ENCODE data around the gene TEKT2.

Gene TEKT2

DNA sequence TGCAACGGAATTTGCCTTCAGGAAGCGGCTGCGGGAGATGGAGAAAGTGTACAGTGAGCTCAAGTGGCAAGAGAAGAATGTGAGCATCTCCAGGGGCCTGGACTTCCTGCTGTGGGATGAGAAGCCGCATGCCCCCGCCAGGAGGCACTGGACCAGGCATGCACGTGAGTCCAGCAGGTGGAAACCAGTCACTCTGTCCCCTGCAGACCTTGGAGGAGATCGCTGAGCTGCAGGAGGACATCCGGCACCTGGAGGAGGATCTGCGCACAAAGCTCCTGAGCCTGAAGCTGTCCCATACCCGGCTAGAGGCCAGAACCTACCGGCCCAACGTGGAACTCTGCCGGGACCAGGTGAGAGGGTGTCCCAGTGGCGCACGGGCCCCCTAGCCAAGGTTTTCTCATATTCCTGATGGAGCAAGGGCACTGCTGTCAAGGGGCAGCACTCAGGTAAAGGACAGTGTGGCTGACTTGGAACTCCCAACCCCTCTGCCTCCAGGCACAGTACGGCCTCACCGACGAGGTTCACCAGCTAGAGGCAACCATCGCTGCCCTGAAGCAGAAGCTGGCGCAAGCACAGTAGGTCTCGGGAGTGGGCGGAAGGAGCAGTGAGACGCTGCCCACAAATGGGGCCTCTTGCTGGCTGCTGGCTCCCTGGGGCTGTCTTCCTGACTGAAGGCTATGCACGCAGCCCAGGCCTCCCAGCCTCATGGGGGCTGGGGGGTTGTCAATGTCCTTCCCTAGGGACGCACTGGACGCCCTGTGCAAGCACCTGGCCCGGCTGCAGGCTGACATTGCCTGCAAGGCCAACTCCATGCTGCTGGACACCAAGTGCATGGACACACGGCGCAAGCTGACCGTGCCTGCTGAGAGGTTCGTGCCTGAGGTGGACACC lies 3.6 kb downstream of the TEKT2 start:
- no peak for DNase-seq (ENCODE audit: low read depth)

DNA sequence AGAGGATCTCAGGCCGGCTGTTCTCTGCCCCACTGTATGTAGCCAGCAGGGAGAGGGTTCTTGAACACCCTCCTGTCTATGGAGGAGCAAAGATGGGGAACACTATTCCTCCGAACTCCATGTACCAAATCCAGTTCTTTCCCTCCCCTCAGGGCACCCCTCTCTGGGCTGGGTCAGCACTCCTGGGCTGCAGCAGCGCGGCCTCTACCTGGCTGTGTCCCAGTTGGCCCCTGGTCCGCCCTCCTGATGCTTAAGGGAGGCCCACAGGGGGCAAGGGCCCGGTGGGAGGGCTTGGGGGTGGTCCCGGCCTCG lies 4.3 kb downstream of the TEKT2 start:
- no peak for DNase-seq (ENCODE audit: low read depth)

DNA sequence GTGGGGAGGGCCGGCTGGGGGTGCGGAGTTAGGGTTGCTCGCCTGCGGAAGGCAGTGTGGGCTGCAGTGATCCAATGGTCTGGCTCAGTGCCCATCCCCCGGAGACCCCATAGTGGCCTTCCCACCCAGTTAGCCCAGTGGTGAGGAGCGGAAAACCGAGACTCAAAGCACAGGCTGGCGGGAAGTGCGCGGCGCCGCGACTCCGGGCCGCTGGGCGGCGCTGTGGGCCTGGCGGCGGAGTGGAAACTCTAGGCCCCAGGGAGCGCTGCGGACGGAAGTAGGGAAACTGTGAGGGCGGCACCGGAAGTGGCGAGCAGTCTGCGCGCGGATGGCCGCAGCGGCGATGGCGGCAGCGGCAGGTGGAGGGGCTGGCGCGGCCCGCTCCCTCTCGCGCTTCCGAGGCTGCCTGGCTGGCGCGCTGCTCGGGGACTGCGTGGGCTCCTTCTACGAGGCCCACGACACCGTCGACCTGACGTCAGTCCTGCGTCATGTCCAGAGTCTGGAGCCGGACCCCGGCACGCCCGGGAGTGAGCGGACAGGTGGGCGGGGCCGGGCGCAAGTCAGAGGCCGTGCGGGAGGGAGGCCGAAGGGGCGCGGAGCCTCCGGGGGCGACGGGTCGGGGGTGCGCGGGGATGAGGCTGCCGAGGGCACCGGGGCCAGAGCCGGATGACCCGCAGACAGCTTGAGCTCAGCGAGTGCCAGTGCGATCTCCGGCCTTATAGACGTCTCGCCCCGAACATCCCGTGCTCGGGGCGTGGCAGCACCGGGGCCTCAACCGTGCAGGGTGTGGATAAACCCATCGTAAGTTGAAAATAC lies 4.9 kb downstream of the TEKT2 start, which contains the start of gene ADPRS:
Gene ADPRS, plus strand, starts transcription at position 316 of the 816 bp plus-strand sequence. Its CDS starts 13 bp downstream, at position 329.
- peak; percentile 70 for DNase-seq (ENCODE audit: low read depth)

DNA sequence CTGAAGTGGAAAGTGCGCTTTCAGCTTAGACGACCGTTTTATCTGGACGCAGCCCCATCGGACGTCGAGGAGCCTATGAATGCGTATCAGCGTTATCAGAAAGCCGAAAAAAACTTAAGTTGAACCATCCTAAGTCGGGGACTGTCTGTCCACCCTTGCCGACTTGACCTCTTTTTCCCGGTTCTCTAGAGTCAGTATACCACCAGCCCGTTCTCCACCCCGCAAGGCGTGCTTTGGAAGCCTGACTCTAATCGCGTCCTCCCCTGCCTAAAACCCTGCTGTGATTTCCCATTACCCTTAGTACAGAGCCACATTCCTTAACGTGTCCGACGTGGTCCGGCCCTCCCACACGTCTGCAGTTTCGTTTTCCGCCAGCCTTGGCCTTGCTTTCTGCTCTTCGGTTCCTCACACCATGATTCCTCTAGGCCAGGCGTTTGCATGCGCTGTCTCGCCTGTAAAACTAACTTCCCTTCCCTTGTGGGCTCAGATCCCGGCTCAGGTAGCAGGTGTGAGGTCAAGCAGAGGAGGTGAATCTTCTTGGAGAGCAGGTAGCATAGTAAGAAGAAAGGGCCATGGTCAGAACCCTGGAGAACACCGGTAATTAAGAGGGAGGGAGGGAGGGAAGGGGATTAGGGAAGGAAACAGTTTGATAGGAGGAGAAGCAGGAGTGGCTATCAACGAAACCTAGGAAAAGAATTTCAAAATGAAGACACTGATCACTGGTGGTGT lies 5.7 kb downstream of the TEKT2 start:
- no peak for DNase-seq (ENCODE audit: low read depth)

DNA sequence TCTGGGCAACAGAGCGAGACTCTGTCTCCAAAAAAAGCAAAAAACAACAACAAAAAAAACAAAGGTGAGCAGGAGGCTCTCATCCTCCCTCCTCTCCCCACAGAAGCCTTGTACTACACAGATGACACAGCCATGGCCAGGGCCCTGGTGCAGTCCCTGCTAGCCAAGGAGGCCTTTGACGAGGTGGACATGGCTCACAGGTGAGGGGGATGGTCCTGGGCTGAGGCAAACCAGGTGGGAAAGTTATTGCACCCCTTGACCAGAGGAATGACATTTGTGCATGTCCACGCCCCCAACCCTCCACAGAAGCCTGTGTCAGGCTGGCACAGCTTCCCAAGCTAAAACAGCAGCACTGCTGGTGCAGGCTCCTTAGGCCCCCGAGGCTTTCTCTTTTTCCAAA lies 7.2 kb downstream of the TEKT2 start:
- no peak for DNase-seq (ENCODE audit: low read depth)

DNA sequence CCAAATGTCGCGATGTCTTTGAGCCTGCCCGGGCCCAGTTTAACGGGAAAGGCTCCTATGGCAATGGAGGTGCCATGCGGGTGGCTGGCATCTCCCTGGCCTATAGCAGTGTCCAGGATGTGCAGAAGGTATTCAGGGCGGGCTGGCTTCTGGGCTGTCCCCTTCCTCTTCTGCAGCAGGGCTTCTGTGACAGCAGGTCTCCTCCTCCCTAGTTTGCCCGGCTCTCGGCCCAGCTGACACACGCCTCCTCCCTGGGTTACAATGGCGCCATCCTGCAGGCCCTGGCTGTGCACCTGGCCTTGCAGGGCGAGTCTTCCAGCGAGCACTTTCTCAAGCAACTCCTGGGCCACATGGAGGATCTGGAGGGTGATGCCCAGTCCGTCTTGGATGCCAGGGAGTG lies 7.8 kb downstream of the TEKT2 start:
- DNase-seq (ENCODE audit: low read depth): no peak

DNA sequence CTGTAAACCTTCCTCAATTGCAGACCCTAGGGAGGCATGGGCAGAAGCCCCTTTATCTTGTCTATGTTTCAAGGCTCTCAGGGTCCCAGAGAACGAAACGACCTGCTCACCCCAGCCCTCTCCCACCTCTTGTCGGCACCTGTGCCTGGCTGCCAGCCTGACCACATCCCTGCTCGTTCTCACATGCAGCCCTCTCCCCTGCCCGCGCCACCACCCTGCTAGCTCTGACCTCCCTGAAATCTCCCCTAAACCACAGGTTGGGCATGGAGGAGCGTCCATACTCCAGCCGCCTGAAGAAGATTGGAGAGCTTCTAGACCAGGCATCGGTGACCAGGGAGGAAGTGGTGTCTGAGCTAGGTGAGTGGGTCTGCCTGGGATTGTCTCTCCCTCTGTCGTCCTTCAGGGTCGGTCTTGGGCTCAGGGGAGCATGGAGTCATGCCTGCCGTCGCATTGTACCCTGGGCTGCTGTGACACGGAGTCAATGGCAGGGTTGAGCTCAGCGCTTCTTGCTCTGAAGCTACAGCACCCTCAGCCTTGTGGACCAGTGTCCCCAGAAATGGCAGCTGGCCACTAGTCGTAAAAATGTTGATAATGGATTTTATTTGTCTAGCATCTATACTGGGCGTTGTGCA lies 8.4 kb downstream of the TEKT2 start:
- DNase-seq (ENCODE audit: low read depth): no peak

DNA sequence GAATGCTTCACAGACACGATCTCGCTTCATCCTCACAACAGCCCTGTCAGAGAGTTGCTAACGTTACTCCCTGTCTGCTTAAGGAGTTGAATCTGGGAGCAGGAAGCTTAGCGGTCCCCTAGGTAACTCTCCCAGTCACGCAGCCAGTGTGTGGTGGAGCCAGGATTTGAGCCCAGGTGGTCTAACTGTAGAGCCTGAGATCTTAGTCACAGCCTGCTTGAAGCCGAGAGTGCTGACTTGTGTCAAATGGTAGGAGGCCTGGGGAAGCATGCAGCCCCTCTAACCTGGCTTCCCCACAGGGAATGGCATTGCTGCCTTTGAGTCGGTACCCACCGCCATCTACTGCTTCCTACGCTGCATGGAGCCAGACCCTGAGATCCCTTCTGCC lies 8.9 kb downstream of the TEKT2 start:
- no peak for DNase-seq (ENCODE audit: low read depth)

DNA sequence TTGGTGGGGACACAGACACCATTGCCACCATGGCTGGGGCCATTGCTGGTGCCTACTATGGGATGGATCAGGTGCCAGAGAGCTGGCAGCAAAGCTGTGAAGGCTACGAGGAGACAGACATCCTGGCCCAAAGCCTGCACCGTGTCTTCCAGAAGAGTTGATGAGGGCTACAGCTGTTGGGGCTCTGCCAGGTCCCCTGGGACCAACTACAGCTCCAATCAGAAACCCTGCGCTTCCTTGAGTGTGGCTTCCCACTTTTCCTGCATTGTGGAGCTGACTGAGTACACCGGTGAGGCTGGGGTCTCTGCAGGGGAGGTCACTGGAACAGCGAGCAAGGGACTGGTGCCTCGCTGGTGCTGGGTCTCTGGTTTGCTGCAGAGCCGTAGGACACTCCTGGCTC lies 9.3 kb downstream of the TEKT2 start:
- DNase-seq (ENCODE audit: low read depth): no peak

DNA sequence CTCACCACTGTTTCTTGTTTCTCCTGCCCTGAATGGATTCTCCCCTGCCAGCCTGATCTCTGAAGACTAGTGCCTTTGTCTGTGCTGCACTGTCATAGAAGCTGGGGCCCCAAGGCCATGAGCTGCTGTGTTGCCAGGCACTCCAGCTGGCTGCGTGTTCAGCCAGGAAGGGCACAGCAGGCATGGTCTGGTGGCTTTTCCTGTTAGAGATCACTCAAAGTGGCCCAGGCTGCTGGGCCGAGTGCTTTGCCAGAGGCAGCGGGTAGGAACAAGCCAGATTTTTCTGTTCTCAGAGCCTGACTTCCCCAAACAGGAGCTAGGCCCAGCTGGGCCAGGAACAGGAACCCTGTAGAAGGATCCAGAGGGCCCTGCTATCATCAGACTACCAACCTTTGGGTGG lies 10.0 kb downstream of the TEKT2 start:
- no peak for DNase-seq (ENCODE audit: low read depth)

DNA sequence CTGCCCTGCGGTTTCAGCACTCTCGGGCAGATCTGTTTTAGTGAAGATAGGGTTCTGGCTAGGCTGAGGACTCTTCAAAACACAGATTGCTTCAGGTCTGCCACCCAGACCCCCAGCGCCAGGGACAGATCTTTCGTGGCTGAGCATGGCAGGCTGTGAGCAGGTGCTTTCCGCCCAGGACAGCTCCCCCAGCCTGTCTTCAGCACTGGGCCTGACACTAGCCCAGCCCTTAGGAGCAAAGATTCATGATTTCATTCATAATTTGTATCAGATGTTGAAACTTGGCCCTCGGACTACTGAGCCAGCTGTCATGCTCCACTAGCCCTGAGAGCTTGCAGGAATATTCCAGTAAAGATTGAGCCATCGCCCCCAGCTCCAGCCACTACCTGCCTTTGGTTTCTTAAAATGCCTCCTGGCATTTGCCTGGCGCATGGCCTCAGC lies 10.7 kb downstream of the TEKT2 start:
- DNase-seq (ENCODE audit: low read depth): no peak

DNA sequence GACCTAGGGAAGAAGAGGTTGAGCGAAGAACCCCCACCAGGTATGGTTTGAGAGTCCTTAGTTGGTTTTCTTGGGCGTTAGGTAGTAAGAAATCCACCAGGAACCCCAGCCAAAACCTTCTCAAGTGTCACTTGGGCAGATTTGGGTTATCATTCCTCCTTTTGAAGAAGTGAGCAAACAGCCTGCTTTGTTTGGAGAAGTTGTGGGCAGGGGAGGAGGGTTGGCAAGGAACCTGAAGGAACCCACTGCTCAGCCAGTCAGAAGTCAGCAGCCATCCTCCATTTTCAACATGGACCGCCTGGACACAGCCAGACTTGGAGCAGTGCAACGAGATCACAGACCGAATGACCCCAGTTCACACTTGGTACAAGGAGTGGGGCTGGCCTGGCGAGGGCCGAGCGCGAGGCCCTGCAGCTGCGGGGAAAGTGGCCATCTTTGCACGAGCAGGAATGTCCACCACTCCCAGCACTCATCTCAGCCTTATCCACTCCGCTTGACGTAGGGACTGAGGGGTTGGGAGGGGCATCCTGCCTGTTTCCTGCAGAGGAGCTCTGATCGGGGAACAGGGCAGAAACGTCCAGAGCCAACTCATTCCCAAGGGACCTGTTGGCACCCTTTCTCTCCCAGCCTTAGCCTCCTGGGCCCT lies 12.0 kb downstream of the TEKT2 start:
- DNase-seq (ENCODE audit: low read depth): no peak

DNA sequence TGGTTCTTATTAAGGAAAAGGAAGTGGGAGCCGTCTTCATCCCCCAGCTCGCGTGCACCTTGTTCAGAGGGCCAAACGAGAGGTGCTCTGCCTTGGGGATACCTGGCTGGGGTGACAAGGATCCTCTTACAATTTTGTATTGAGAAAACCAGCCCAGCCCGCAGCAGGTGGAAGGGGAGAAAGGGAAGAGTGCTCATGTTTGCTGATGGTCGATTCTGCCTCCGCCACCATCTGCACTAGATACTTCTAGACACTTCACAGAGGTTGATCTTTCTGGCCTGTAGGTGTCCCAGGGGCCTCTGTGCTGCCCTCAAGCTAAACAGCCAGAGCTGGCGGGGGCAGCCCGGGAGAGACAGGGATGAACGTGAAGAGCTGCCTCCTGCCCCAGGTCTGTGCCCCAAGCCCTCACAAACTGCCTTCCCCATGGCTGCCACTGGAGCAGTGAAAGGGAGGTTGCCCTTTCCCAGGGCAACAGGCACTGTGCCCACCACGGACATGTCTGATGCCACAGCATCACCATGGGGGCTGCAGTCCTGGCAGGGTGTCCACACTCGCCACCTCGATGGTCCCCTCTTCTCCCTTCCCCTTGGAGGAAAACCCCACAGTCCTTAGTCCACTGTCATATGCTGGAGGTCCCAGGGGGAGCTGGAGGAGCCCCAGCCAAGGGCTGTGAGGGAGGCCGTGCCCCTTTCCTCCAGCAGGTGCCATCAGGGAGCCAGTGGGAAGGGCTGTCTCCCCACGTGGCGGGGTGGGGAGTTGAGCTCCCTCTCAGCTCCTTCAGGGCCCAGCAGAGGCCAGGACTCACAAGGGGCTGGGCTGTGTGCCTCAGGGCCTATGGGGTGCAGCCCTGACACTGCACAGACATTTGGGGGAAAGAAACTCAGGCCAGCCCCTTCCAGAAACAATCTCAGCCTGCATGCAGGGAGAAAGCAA lies 12.9 kb downstream of the TEKT2 start:
- DNase-seq (ENCODE audit: low read depth): no peak

DNA sequence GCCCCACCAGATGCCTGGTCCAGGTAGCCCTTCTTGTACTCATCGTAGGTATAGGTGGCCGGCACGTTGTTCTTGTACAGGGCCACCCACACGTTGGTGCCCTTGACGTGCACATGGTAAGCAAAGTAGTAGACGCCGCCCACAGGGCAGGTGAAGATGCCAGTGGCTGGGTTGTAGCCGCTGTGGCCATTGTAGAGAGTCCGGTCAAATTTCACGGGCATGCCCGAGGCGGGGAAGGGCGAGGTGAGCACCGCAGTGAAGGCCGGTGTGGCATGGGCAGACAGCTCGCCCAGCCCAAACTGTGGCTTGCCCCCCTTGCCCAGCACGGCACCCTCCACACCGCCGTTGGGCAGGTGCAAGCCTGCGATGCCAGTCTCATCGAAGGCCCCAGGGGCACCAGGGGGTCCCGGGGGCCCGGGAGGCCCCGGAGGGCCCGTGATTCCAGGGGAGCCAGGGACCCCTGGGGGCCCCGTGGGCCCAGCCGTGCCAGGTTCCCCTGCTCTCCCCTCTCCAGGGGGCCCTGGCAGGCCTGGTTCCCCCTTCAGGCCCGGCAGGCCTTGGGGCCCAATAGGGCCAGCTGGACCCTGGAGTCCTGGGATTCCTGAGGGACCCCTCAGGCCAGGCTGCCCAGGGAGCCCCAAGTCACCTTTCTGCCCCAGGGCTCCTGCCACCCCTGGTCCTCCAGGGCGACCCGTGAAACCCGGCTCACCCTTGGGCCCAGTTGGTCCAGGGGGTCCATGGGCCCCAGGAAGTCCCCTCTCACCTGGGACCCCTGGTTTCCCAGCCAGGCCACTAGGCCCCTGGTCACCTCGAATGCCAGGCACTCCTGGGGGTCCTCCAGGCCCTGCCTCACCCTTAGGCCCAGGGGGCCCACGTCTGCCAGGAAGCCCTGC lies 14.0 kb downstream of the TEKT2 start:
- no peak for DNase-seq (ENCODE audit: low read depth)

DNA sequence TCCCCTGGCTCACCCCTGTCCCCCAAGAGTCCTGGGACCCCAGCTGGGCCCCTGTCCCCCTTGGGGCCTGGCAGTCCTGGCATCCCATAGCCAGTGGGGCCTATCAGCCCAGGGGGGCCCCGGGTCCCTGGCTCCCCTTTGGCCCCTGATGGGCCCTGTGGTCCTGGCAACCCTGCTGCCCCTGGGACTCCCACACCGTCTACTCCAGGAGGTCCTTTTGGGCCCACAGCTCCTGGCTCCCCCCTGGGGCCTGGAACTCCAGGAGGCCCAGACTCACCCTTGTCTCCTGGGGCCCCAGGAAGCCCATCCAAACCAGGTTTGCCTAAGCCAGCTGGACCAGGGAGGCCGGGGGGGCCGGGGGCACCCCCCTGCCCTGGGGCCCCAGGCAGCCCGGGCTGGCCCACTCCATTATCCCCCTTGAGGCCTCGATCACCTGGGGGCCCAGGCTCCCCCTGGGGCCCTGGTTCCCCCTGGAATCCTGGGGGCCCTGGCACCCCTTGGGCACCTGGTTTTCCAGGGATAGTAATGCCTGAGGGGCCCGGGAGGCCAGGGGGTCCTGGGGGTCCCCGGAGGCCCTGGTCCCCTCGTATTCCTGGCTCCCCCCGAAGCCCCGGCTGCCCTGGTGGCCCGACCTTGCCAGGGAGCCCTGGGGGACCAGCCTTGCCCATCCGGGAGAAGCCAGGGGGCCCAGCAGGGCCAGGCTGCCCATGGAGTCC lies 14.9 kb downstream of the TEKT2 start:
- no peak for DNase-seq (ENCODE audit: low read depth)

DNA sequence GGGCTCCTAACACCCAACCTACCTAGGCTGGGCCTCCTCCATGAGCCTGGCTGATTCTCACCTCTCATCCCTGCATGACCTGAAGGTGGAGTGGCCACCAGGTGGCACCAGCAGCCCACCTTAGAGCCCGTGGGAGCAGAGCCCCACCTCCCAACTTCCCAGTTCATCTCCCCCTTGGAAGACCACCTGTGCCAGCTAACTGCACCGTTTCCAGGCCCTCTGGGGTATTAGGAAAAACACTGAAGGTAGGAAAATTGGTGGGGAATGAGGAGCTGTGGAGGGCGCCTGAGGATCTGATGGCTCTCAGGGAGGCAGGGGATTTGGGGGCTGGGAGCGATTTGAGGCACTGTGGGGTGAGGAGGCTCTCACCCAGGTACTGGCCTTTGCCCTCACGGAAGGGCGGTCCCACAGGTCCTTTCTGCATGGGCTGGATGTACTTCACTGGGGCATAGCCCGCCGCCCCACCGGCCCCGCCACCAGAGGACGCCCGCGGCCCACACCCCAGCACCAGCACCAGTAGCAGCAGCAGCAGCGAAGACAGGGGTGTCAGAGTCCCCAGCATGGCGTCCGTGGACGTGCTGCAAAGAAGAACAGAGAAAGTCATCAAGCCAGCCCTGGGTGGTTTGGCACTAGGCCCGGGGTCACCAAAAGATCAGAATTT lies 15.9 kb downstream of the TEKT2 start:
- no peak for DNase-seq (ENCODE audit: low read depth)

DNA sequence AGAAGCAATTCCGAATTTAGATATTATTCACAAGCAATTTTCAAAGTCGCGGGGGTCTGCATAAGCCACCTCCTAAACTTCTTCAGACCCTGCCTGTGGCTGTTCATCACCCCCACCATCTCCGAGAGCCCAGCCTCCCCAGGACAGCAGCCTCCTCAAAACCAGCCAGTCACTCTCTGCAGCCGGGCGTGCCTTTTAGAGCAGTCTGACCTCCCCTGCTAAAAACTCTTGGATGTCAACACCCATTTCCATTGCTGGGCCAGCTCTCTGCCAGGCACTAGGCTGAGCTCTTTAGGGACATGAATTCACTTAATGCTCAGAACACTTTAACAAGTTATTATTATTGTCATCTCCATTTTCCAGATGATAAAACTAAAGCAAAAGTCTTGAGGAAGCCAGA lies 16.5 kb downstream of the TEKT2 start:
- no peak for DNase-seq (ENCODE audit: low read depth)

DNA sequence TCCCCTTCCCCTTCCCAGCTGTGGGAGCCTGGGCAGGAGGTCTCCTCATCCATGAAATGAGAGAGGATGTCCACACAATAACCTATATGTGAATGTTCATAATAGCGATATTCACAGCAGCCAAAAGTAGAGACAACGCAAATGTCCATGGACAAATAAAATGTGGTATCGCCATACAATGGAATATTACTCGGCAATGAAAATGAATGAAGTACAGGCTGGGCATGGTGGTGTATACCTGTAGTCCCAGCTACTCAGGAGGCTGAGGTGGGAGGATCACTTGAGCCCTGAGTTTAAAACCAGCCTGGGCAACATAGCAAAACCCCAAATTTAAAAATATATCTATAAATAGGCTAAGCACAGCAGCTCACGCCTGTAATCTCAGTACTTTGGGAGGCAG lies 17.7 kb downstream of the TEKT2 start:
- DNase-seq (ENCODE audit: low read depth): no peak
